SK-N-SH (cell line): ENCODE results near the gene NUP107. TPM values are rescaled to one million over a fixed set of nuclear protein-coding genes. Genes with fewer than 3 reads are reported as not detected.
"Not testable (repeated sequence)": the region's sequence is repeated elsewhere in the genome, so short reads cannot be mapped to it uniquely, and the experiment has no call there.

ENCODE experiments used
- CTCF ChIA-PET: fragments of 300-600, 350-600 bp; formaldehyde crosslinking; extraction: SDS; loops from one replicate; lab custom pipeline; 2021; lab: Yijun Ruan, JAX
- POLR2A ChIA-PET: fragments of 350-600 bp; sonication (Branson Sonifier 250); formaldehyde crosslinking; extraction: SDS; loops from one replicate; lab custom pipeline; 2020; ENCODE audit warnings: antibody characterized with exemption, inconsistent platforms; lab: Yijun Ruan, JAX
- DNase-seq: peaks from one replicate; pipeline ENCODE4 v3.0.0; 2012
- H2AFZ ChIP-seq: fragments of 200-600 bp; sonication (generic); 2 replicates; pipeline ENCODE4 v1.8.1; 2016; ENCODE audit warnings: antibody characterized with exemption, mild to moderate bottlenecking, low read depth
- H3F3A ChIP-seq: fragments of 200-600 bp; sonication (generic); replicated peaks from 2 replicates; pipeline ENCODE3; 2016; ENCODE audit warnings: antibody characterized with exemption, mild to moderate bottlenecking; ENCODE audit not compliant: insufficient read depth
- H3K27ac ChIP-seq, 2 experiments: fragments of 200-500 bp in 1 of 2; fragments of 200-600 bp in 1 of 2; sonication (Bioruptor generic) in 1 of 2; sonication (generic), shearing (Covaris generic) in 1 of 2; 2 replicates each; pipeline versions ENCODE4 v1.5.1 to v1.6.1; 2014 to 2016; ENCODE audit warnings: low read depth in 2 of 2, inconsistent platforms in 1 of 2, low read length in 1 of 2, mild to moderate bottlenecking in 1 of 2, mixed read lengths in 1 of 2
- H3K27me3 ChIP-seq: fragments of 200-600 bp; sonication (generic), shearing (Covaris generic); 2 replicates; pipeline ENCODE4 v1.6.1; 2016; ENCODE audit warnings: mixed run types; ENCODE audit not compliant: insufficient read depth
- H3K36me3 ChIP-seq, 2 experiments: fragments of 200-500 bp in 1 of 2; fragments of 200-600 bp in 1 of 2; sonication (Bioruptor generic) in 1 of 2; sonication (generic) in 1 of 2; replicated peaks in 1 of 2; 2 replicates each; pipeline versions ENCODE3 to v1.5.1; 2014 to 2016; ENCODE audit warnings: low read length in 1 of 2, mild to moderate bottlenecking in 1 of 2; ENCODE audit not compliant: insufficient read depth in 2 of 2, control insufficient read depth in 1 of 2
- H3K4me1 ChIP-seq, 2 experiments: fragments of 200-500 bp in 1 of 2; fragments of 200-600 bp in 1 of 2; sonication (Bioruptor generic) in 1 of 2; sonication (generic), shearing (Covaris generic) in 1 of 2; 2 replicates each; pipeline versions ENCODE4 v1.5.1 to v1.6.1; 2014 to 2016; ENCODE audit warnings: low read depth in 1 of 2, low read length in 1 of 2, mixed run types in 1 of 2; ENCODE audit not compliant: insufficient read depth in 2 of 2, control insufficient read depth in 1 of 2
- H3K4me2 ChIP-seq: fragments of 200-600 bp; sonication (generic), shearing (Covaris generic); 2 replicates; pipeline ENCODE4 v1.6.1; 2017; ENCODE audit warnings: mixed run types
- H3K4me3 ChIP-seq, 2 experiments: fragments of 200-500 bp in 1 of 2; fragments of 200-600 bp in 1 of 2; sonication (Bioruptor generic) in 1 of 2; sonication (generic), shearing (Covaris generic) in 1 of 2; 2 replicates each; pipeline versions ENCODE4 v1.5.1 to v1.8.1; 2014 to 2016; ENCODE audit warnings: low read depth in 2 of 2, inconsistent platforms in 1 of 2, low read length in 1 of 2, mild to moderate bottlenecking in 1 of 2, mixed read lengths in 1 of 2, moderate library complexity in 1 of 2
- H3K79me2 ChIP-seq: fragments of 200-600 bp; sonication (generic); 2 replicates; pipeline ENCODE4 v1.8.1; 2017; ENCODE audit warnings: mild to moderate bottlenecking; ENCODE audit not compliant: insufficient read depth
- H3K9ac ChIP-seq: fragments of 200-600 bp; sonication (generic); 2 replicates; pipeline ENCODE4 v1.6.1; 2017; ENCODE audit warnings: mixed run types
- H3K9me2 ChIP-seq: fragments of 200-600 bp; sonication (generic); 2 replicates; pipeline ENCODE4 v1.6.1; 2017; ENCODE audit warnings: mixed run types
- H3K9me3 ChIP-seq: fragments of 200-600 bp; sonication (generic); 2 replicates; pipeline ENCODE4 v1.6.1; 2017; ENCODE audit warnings: mixed run types, mild to moderate bottlenecking, moderate library complexity
- H4K20me1 ChIP-seq: fragments of 200-600 bp; sonication (generic); 2 replicates; pipeline ENCODE4 v1.6.1; 2017; ENCODE audit warnings: mild to moderate bottlenecking, mixed run types; ENCODE audit not compliant: insufficient read depth
- CHD2 ChIP-seq: fragments of 150-350 bp; IDR thresholded peaks from 2 replicates; pipeline ENCODE4 v1.6.1; 2018; ENCODE audit warnings: low read length; ENCODE audit not compliant: partially characterized antibody
- FOXJ3 ChIP-seq: sonication (generic); formaldehyde crosslinking; IDR thresholded peaks from 2 replicates; pipeline ENCODE4 v1.5.1; 2020; ENCODE audit warnings: mild to moderate bottlenecking, missing genetic modification reagents
- FOXM1 ChIP-seq: IDR thresholded peaks from 2 replicates; pipeline ENCODE4 v1.4.0; 2012; ENCODE audit warnings: low read depth, mild to moderate bottlenecking
- GABPA ChIP-seq: IDR thresholded peaks from 2 replicates; pipeline ENCODE4 v1.4.0; 2012; ENCODE audit warnings: low read depth, mild to moderate bottlenecking
- GATA2 ChIP-seq: sonication (generic); formaldehyde crosslinking; IDR thresholded peaks from 2 replicates; pipeline ENCODE4 v1.5.0; 2020; ENCODE audit warnings: mild to moderate bottlenecking, missing genetic modification reagents
- MEF2A ChIP-seq: IDR thresholded peaks from 2 replicates; pipeline ENCODE4 v1.4.0; 2012; ENCODE audit warnings: low read depth, borderline replicate concordance
- NFIC ChIP-seq: IDR thresholded peaks from 2 replicates; pipeline ENCODE4 v1.4.0; 2012; ENCODE audit warnings: borderline replicate concordance
- POLR2AphosphoS5 ChIP-seq: IDR thresholded peaks from 2 replicates; pipeline ENCODE4 v1.6.1; 2012; ENCODE audit warnings: low read depth, low read length
- SIN3A ChIP-seq: IDR thresholded peaks from 2 replicates; pipeline ENCODE4 v1.6.1; 2012; ENCODE audit warnings: low read depth, mild to moderate bottlenecking, low read length, moderate library complexity, borderline replicate concordance
- TCF12 ChIP-seq: IDR thresholded peaks from 2 replicates; pipeline ENCODE4 v1.4.0; 2012
- WGBS: methylation state at CpG from one replicate; pipeline ENCODE4 v1.1.6; 2017; ENCODE audit warnings: low lambda C conversion rate; 5-methylcytosine and 5-hydroxymethylcytosine counted together
- polyA plus RNA-seq, 3 experiments: library from polyadenylated mRNA; depleted of rRNA; stranded (reverse); fragments of >200 nt; gene quantifications; 2 replicates each; pipeline ENCODE4 v1.2.3, GENCODE V29; 2012
- TF ChIP-seq, protein P1 (sequence below): IDR thresholded peaks from 2 replicates; pipeline ENCODE4; 2012
- TF ChIP-seq, protein P2 (sequence below): IDR thresholded peaks from 2 replicates; pipeline ENCODE4 v1.6.1; 2012; ENCODE audit warnings: mild to moderate bottlenecking, low read depth, low read length, moderate library complexity
- TF ChIP-seq, protein P3 (sequence below): IDR thresholded peaks from 2 replicates; pipeline ENCODE4 v1.4.0; 2012; ENCODE audit warnings: low read depth, borderline replicate concordance
- TF ChIP-seq, protein P4 (sequence below): fragments of 150-350 bp; IDR thresholded peaks from 2 replicates; pipeline ENCODE4 v1.6.1; 2017; ENCODE audit warnings: antibody characterized with exemption, low read length, low read depth, borderline replicate concordance

NUP107 gene
- polyA plus RNA-seq, 1 of the 3 experiments (the other 2 are of a cell fraction): 30.9 TPM

DNA sequence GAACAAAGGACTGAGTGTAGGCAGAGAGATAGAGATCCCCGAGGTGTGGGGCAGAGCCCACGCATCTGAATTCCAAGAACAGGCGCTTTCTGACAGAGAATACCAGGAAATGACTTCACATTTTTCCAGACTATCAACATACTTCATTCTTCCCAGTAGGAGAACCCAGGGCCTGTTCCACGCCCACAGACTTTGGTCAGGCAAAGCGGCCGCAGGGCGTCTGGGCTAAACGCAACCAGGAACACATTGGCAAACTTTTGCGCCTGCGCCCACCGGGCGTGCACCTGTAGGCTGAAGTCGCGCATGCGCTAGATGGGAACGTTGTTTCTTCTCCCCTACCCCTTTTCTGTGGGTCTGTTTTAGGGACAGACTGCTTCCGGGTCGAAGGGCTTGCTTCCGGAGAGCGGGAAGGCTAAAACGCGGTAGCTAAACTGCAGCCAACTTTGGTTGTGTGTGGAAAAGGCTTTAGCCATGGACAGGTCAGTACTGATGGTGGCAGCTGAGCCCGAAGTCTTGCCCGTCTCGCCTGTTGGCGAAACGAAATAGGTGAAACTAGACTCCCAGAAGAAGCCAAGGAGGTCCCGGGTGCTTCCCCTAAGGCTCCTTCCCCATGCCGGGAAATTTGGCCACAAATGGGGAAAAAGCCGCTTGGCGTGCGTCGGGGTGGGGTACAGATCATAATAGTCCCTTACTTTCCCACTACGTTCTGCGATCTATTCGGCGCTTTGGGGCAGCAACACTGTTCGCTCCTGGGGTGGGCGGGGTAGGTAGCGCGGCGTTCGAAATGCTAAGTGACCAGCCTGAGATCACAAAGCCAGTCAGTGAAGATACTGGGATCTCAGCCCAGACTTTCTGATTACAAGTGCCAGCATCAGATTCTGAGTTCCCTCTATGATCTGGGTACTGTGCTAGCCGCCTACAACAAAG is at the start of gene NUP107 (continued):
- TF ChIP-seq POLR2AphosphoS5: peak; percentile 92
- TF ChIP-seq GABPA: peak; percentile 100
- TF ChIP-seq, protein P1, sequence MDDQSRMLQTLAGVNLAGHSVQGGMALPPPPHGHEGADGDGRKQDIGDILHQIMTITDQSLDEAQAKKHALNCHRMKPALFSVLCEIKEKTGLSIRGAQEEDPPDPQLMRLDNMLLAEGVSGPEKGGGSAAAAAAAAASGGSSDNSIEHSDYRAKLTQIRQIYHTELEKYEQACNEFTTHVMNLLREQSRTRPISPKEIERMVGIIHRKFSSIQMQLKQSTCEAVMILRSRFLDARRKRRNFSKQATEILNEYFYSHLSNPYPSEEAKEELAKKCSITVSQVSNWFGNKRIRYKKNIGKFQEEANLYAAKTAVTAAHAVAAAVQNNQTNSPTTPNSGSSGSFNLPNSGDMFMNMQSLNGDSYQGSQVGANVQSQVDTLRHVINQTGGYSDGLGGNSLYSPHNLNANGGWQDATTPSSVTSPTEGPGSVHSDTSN: no peak
- TF ChIP-seq GATA2 (CRISPR knock-in tag): no peak
- TF ChIP-seq, protein P2, sequence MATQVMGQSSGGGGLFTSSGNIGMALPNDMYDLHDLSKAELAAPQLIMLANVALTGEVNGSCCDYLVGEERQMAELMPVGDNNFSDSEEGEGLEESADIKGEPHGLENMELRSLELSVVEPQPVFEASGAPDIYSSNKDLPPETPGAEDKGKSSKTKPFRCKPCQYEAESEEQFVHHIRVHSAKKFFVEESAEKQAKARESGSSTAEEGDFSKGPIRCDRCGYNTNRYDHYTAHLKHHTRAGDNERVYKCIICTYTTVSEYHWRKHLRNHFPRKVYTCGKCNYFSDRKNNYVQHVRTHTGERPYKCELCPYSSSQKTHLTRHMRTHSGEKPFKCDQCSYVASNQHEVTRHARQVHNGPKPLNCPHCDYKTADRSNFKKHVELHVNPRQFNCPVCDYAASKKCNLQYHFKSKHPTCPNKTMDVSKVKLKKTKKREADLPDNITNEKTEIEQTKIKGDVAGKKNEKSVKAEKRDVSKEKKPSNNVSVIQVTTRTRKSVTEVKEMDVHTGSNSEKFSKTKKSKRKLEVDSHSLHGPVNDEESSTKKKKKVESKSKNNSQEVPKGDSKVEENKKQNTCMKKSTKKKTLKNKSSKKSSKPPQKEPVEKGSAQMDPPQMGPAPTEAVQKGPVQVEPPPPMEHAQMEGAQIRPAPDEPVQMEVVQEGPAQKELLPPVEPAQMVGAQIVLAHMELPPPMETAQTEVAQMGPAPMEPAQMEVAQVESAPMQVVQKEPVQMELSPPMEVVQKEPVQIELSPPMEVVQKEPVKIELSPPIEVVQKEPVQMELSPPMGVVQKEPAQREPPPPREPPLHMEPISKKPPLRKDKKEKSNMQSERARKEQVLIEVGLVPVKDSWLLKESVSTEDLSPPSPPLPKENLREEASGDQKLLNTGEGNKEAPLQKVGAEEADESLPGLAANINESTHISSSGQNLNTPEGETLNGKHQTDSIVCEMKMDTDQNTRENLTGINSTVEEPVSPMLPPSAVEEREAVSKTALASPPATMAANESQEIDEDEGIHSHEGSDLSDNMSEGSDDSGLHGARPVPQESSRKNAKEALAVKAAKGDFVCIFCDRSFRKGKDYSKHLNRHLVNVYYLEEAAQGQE: no peak
- no peak for TF ChIP-seq FOXM1
- TF ChIP-seq NFIC: 0 out of 2 replicates have a peak, but pooled peaks have one; percentile 0
- peak; percentile 93; the same call in 1 of the 2 replicates for TF ChIP-seq SIN3A

DNA sequence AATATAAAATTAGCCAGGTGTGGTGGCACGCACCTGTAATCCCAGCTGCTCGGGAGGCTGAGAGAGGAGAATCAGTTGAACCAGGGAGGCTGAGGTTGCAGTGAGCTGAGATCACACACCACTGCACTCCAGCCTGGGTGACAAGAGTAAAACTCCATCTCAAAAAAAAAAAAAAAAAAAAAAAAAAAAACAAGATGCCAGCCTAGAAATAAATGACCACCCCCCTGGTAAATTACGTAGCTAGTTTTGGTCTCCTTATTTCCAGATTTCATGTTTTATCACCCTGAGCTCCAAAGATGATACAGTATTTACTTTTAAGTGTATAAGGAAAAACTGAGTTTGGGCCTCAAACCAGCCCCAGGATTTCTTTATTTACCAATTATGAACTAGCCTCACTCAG is 49.3 kb upstream of the NUP107 start:
- Histone ChIP-seq H4K20me1 (peaks cover 99% of the 10 kb centered on the region), H3F3A (peaks cover 13% of the 10 kb centered on the region), H3K36me3 (peaks cover 0 to 30% of the 10 kb centered on the region in 2 experiments), H3K79me2 (peaks cover 100% of the 10 kb centered on the region), H3K27ac (peak overlapping the region in 1 of 2 experiments; percentile 5; a peak in 1 of 4 replicates), H3K4me1 (peaks cover 0 to 24% of the 10 kb centered on the region in 2 experiments; a peak in 2 of 4 replicates)
- POLR2A ChIA-PET, H3K9ac ChIP-seq, H2AFZ ChIP-seq, DNase-seq, H3K27me3 ChIP-seq, H3K4me2 ChIP-seq, CTCF ChIA-PET, H3K9me2 ChIP-seq, H3K9me3 ChIP-seq, H3K4me3 ChIP-seq: not testable (repeated sequence)
- 94% methylated on average over 3 of the region's 3 CpGs for WGBS

DNA sequence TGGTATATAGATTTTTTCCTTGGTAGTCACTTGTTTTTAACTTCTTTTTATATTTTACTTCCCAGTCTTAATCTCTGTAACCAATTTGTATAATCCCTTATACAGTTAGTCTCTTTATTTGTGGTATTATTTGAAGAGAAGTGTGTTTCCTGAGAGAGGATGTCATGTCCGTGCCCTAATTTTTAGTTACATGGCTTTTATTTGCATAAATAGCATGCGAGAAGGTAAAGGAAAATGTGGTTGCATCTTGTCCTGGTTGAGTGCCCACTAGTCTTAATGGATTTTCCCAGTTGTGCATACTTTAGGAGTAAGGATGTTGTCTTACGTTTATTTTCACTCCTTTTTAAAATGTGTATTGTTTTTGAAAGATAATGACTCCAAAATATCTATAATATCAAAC is 48.6 kb upstream of the NUP107 start:
- Histone ChIP-seq H3K9ac (no peak overlapping the region), H3K27me3 (no peaks in the 10 kb centered on the region), H2AFZ (no peak overlapping the region), H3K36me3 (peaks cover 4 to 30% of the 10 kb centered on the region in 2 experiments), H3F3A (peaks cover 15% of the 10 kb centered on the region), H3K9me2 (no peaks in the 10 kb centered on the region), H4K20me1 (peaks cover 99% of the 10 kb centered on the region), H3K4me1 (peaks cover 0 to 24% of the 10 kb centered on the region in 2 experiments; a peak in 2 of 4 replicates)
- ChIA-PET POLR2A (no interaction called here), CTCF (no interaction called here)
- TF ChIP-seq MEF2A: no peak
- TF ChIP-seq GATA2 (CRISPR knock-in tag): no peak
- TF ChIP-seq FOXJ3 (CRISPR knock-in tag): no peak
- TF ChIP-seq FOXM1: no peak
- no peak for TF ChIP-seq TCF12
- TF ChIP-seq, protein P1: no peak
- TF ChIP-seq CHD2: no peak
- TF ChIP-seq, protein P3, sequence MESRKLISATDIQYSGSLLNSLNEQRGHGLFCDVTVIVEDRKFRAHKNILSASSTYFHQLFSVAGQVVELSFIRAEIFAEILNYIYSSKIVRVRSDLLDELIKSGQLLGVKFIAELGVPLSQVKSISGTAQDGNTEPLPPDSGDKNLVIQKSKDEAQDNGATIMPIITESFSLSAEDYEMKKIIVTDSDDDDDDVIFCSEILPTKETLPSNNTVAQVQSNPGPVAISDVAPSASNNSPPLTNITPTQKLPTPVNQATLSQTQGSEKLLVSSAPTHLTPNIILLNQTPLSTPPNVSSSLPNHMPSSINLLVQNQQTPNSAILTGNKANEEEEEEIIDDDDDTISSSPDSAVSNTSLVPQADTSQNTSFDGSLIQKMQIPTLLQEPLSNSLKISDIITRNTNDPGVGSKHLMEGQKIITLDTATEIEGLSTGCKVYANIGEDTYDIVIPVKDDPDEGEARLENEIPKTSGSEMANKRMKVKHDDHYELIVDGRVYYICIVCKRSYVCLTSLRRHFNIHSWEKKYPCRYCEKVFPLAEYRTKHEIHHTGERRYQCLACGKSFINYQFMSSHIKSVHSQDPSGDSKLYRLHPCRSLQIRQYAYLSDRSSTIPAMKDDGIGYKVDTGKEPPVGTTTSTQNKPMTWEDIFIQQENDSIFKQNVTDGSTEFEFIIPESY: no peak
- TF ChIP-seq, protein P4, sequence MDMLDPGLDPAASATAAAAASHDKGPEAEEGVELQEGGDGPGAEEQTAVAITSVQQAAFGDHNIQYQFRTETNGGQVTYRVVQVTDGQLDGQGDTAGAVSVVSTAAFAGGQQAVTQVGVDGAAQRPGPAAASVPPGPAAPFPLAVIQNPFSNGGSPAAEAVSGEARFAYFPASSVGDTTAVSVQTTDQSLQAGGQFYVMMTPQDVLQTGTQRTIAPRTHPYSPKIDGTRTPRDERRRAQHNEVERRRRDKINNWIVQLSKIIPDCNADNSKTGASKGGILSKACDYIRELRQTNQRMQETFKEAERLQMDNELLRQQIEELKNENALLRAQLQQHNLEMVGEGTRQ: no peak
- TF ChIP-seq POLR2AphosphoS5: no peak
- TF ChIP-seq, all 33 proteins: peak for 0
- no peak overlapping the region for H3K4me3 ChIP-seq
- DNase-seq: no peak
- 95% methylated on average over 3 of the region's 3 CpGs for WGBS
- no peak overlapping the region for H3K4me2 ChIP-seq
- no peaks in the 10 kb centered on the region for H3K9me3 ChIP-seq
- H3K27ac ChIP-seq: peak overlapping the region in 1 of 2 experiments; percentile 5; a peak in 1 of 4 replicates
- peaks cover 100% of the 10 kb centered on the region for H3K79me2 ChIP-seq
